HepG2 (cell line): ENCODE measurements around the gene INTS1. TPM values are rescaled to one million over a fixed set of nuclear protein-coding genes. Genes with fewer than 3 reads are reported as not detected.
A peak's percentile ranks its signal among the peaks of the same experiment; 100 is the strongest.

Experiments
- ATAC-seq: fragments of 200-7000 bp; cut with Tn5 transposase; 3 replicates; pipeline ENCODE4 v1.9.1; 2020; ENCODE audit warnings: mild to moderate bottlenecking, moderate library complexity
- BruUV-seq: library from RNA; stranded (reverse); fragments of 400-500 nt; replicated peaks from 2 replicates; lab custom pipeline; 2021; lab: Mats Ljungman, UMichigan
- CTCF ChIA-PET: fragments of 300-600 bp; formaldehyde crosslinking; extraction: SDS; loops from one replicate; lab custom pipeline; 2021; ENCODE audit warnings: low total read pairs, inconsistent platforms, low intra/inter-chr PET ratio; lab: Yijun Ruan, JAX
- POLR2A ChIA-PET: fragments of 350-600 bp; sonication (Branson Sonifier 250); formaldehyde crosslinking; loops from one replicate; lab custom pipeline; 2020; ENCODE audit warnings: antibody characterized with exemption, inconsistent platforms; lab: Yijun Ruan, JAX
- DNase-seq: peaks from one replicate; pipeline ENCODE4 v3.0.0-alpha.2; 2015; ENCODE audit warnings: low spot score
- FAIRE-seq: peaks from 3 replicates; lab custom pipeline; 2011; peaks lifted over from hg19 to GRCh38; lab: Jason Lieb, UNC
- H2AFZ ChIP-seq: one replicate; pipeline ENCODE4 v1.6.1; 2011; ENCODE audit warnings: low read length, inconsistent platforms
- H3K27ac ChIP-seq: fragments of 300-600 bp; 3 replicates; pipeline ENCODE4 v1.8.0; 2011; ENCODE audit warnings: mixed run types, mild to moderate bottlenecking, mixed read lengths, low read length, inconsistent platforms; ENCODE audit not compliant: insufficient read depth; ENCODE audit errors: extremely low read length
- H3K27me3 ChIP-seq, 2 experiments: fragments of 200-600 bp in 1 of 2; 2 replicates in 1 of 2; 3 replicates in 1 of 2; pipeline versions ENCODE4 v1.6.0 to v1.8.0; 2011; ENCODE audit warnings: low read length in 2 of 2, mild to moderate bottlenecking in 2 of 2, moderate library complexity in 2 of 2, inconsistent platforms in 1 of 2; ENCODE audit not compliant: insufficient read depth in 2 of 2, control insufficient read depth in 1 of 2
- H3K36me3 ChIP-seq, 2 experiments: fragments of 200-600 bp in 1 of 2; replicated peaks in 1 of 2; 2 replicates in 1 of 2; 3 replicates in 1 of 2; pipeline versions ENCODE4 v1.5.1 to v1.8.0; 2011; ENCODE audit warnings: low read length in 2 of 2, inconsistent platforms in 1 of 2; ENCODE audit not compliant: insufficient read depth in 2 of 2, control insufficient read depth in 1 of 2
- H3K4me1 ChIP-seq: 2 replicates; pipeline ENCODE4 v1.5.1; 2012; ENCODE audit warnings: low read length, inconsistent platforms; ENCODE audit not compliant: insufficient read depth
- H3K4me2 ChIP-seq: 2 replicates; pipeline ENCODE4 v1.6.0; 2011; ENCODE audit warnings: low read depth, low read length, inconsistent platforms
- H3K4me3 ChIP-seq, 3 experiments: fragments of 200-600 bp in 1 of 3; sonication (generic), shearing (Covaris generic) in 1 of 3; replicated peaks in 1 of 3; 2 replicates each; pipeline ENCODE4 v1.5.1; 2011 to 2016; ENCODE audit warnings: low read length in 3 of 3, inconsistent platforms in 2 of 3, low read depth in 2 of 3, mild to moderate bottlenecking in 2 of 3, control low read depth in 1 of 3, mixed read lengths in 1 of 3; ENCODE audit not compliant: insufficient read depth in 1 of 3
- H3K79me2 ChIP-seq: one replicate; pipeline ENCODE4 v1.6.1; 2011; ENCODE audit warnings: low read length, inconsistent platforms; ENCODE audit not compliant: insufficient read depth
- H3K9ac ChIP-seq: 2 replicates; pipeline ENCODE4 v1.6.0; 2011; ENCODE audit warnings: mild to moderate bottlenecking, low read depth, low read length, inconsistent platforms; ENCODE audit not compliant: insufficient read depth
- H3K9me3 ChIP-seq: 2 replicates; pipeline ENCODE4 v1.5.1; 2012; ENCODE audit warnings: mild to moderate bottlenecking, low read length
- H4K20me1 ChIP-seq: 2 replicates; pipeline ENCODE4 v1.6.0; 2011; ENCODE audit warnings: inconsistent platforms, mild to moderate bottlenecking, low read length, moderate library complexity; ENCODE audit not compliant: insufficient read depth
- ARID2 ChIP-seq: sonication (generic); formaldehyde crosslinking; IDR thresholded peaks from 2 replicates; pipeline ENCODE4 v1.8.1; 2022; ENCODE audit warnings: mild to moderate bottlenecking, missing genetic modification reagents, borderline replicate concordance
- MEIS2 ChIP-seq: sonication (generic); formaldehyde crosslinking; IDR thresholded peaks from 2 replicates; pipeline ENCODE4 v1.9.0; 2021; ENCODE audit warnings: mild to moderate bottlenecking, missing genetic modification reagents
- NR2F2 ChIP-seq: IDR thresholded peaks from 2 replicates; pipeline ENCODE4 v1.6.1; 2012; ENCODE audit warnings: low read depth, inconsistent platforms, borderline replicate concordance
- PAWR ChIP-seq: sonication (generic); formaldehyde crosslinking; IDR thresholded peaks from 2 replicates; pipeline ENCODE4 v1.4.0; 2020; ENCODE audit warnings: missing genetic modification reagents, mild to moderate bottlenecking, borderline replicate concordance
- RBFOX2 ChIP-seq: fragments of 200-400 bp; formaldehyde crosslinking; IDR thresholded peaks from 2 replicates; pipeline ENCODE4 v1.6.1; 2017; ENCODE audit warnings: low read depth, mild to moderate bottlenecking, low read length
- ZNF124 ChIP-seq: sonication (generic); formaldehyde crosslinking; IDR thresholded peaks from 2 replicates; pipeline ENCODE4 v1.4.0; 2020; ENCODE audit warnings: missing genetic modification reagents
- ZNF629 ChIP-seq: sonication (generic); formaldehyde crosslinking; conservative IDR thresholded peaks from 2 replicates; pipeline ENCODE4 v1.5.0; 2020; ENCODE audit warnings: missing genetic modification reagents
- ZNF720 ChIP-seq: sonication (generic); formaldehyde crosslinking; IDR thresholded peaks from 2 replicates; pipeline ENCODE4 v1.4.0; 2020; ENCODE audit warnings: missing genetic modification reagents
- WGBS: methylation state at CpG from one replicate; pipeline ENCODE4 v1.1.6; 2017; ENCODE audit warnings: low lambda C conversion rate; 5-methylcytosine and 5-hydroxymethylcytosine counted together
- in situ Hi-C: cut with HindIII; loops from 2 replicates; pipeline ENCODE4 v1.10.0; 2017; ENCODE audit warnings: low pct_unique_long_range_greater_than_20kb; ENCODE audit not compliant: extremely low pct_ligation_motif_present
- intact Hi-C: fragments of 100-400 bp; cut with micrococcal nuclease; formaldehyde crosslinking; loops from one replicate; pipeline ENCODE4 v1.10.0; 2022; ENCODE audit not compliant: unreplicated experiment
- polyA plus RNA-seq, 8 experiments: library from polyadenylated mRNA; depleted of rRNA in 3 of 8; stranded (reverse) in 7 of 8; unstranded in 1 of 8; fragments of >200 nt; fragmentation: Illumina TruSeq in 4 of 8; extraction: Trizol in 4 of 8; gene quantifications; 2 replicates each; pipeline versions ENCODE4 v1.2.1 to v1.2.3, GENCODE V29; 2011 to 2016; ENCODE audit warnings: low read depth in 4 of 8, missing spikeins in 1 of 8, mixed read lengths in 1 of 8; ENCODE audit not compliant: insufficient read depth in 1 of 8
- total RNA-seq, 5 experiments: library from RNA; depleted of rRNA; stranded (reverse); fragments of >200 nt; fragmentation: Illumina TruSeq; extraction: Trizol; gene quantifications; 2 replicates each; pipeline ENCODE4 v1.2.3, GENCODE V29; 2016; ENCODE audit warnings: low read depth in 1 of 5

The INTS1 gene
- total and polyA plus RNA-seq, 2 of the 13 experiments (the other 11 are each of a cell fraction or from before 2014, with no cell fraction given), result 13.7 to 29.0 TPM

DNA sequence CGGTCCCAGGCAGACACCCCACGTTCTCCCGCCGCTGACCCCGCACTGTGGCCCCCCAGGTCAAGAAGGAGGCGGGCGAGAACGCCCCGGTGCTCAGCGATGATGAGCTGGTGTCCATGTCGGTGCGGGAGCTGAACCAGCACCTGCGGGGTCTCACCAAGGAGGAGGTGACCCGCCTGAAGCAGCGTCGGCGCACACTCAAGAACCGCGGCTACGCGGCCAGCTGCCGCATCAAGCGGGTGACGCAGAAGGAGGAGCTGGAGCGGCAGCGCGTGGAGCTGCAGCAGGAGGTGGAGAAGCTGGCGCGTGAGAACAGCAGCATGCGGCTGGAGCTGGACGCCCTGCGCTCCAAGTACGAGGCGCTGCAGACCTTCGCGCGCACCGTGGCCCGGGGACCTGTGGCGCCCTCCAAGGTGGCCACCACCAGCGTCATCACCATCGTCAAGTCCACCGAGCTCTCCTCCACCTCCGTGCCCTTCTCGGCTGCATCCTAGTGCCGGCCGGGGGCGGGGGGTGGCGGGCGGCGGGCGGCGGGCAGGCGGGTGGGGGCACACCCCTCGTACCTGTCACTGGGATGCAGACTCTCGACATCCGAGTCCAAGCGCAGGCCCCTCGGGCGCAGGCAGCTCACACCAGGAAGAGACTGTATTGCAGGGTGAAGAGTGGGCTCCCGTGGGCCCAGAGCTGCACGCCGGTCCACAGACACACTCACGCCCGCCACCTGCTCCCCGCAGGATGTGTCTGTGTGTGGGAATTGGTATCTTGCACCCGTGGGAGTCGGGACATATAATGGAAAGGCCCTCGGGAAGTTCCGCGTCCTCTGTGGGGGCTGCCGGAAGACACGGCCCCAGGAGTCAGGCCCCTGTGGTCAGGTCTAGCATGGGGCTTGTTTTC, 35.9 kb upstream of the INTS1 start:
- H3K27me3 ChIP-seq, result no peaks in the 10 kb centered on the region
- H3K79me2 ChIP-seq, result peaks cover 24% of the 10 kb centered on the region
- H3K4me2 ChIP-seq, result no peak overlapping the region
- no TSS peak for BruUV-seq
- H2AFZ ChIP-seq, result no peak overlapping the region
- H3K4me1 ChIP-seq, result peaks cover 28% of the 10 kb centered on the region
- no peak overlapping the region for H3K9ac ChIP-seq
- H3K36me3 ChIP-seq, result peaks cover 15 to 29% of the 10 kb centered on the region in 2 experiments; a peak in 4 of 5 replicates
- no peaks in the 10 kb centered on the region for H4K20me1 ChIP-seq
- FAIRE-seq, result no peak
- ChIA-PET POLR2A (interaction anchor here (1.2 kb wide), 1 partner anchor 16 kb away, joined by 7 read pairs; the partner anchor contains the start of gene TMEM184A), CTCF (no interaction called here)
- no peak overlapping the region for H3K27ac ChIP-seq
- intact Hi-C loops (no loop called here), in situ Hi-C loops (no loop called here)
- no peak overlapping the region for H3K4me3 ChIP-seq
- H3K9me3 ChIP-seq, result no peaks in the 10 kb centered on the region
- ATAC-seq, result no peak
- 97% methylated on average over 65 of the region's 73 CpGs for WGBS
- DNase-seq, result no peak
- no peak for TF ChIP-seq ARID2 (CRISPR knock-in tag)
- no peak for TF ChIP-seq ZNF124
- no peak for TF ChIP-seq NR2F2
- no peak for TF ChIP-seq PAWR
- TF ChIP-seq ZNF629 (CRISPR knock-in tag), result no peak
- TF ChIP-seq MEIS2, result no peak
- peak; percentile 53 for TF ChIP-seq RBFOX2
- no peak for TF ChIP-seq ZNF720 (CRISPR knock-in tag)
